OCI-LY7 (cell line): ENCODE measurements around the gene OSBP2.

ENCODE experiments used
- CTCF ChIP-seq: fragments of 200-600 bp; sonication (generic); conservative IDR thresholded peaks from 2 replicates; pipeline ENCODE4 v1.5.1; 2014; ENCODE audit warnings: mild to moderate bottlenecking, antibody characterized with exemption, low read length, moderate library complexity, mixed read lengths
- EZH2phosphoT487 ChIP-seq: fragments of 200-600 bp; sonication (generic); IDR thresholded peaks from 2 replicates; pipeline ENCODE4 v1.6.1; 2018; ENCODE audit warnings: low read depth, borderline replicate concordance, mild to moderate bottlenecking, mixed run types, antibody characterized with exemption, low read length, moderate library complexity, mixed read lengths

DNA sequence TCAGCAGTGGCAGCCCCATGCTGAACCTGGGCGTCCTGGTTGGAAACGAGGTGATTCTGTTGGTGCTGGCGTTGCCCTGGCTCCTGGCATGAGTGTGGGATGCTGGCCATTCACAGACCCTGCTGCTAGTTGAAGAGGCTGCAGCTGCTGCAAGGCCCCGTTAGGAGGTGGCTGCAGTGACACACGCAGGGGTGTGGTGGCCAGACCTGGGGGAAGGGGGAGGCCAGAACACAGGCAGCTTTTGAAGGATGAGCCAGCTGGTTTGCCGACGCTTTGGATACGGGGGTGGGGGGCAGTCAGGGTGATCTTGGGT, 196.7 kb downstream of the OSBP2 start:
- no peak for TF ChIP-seq CTCF
- TF ChIP-seq EZH2phosphoT487 = no peak
